Activated CD4-positive, alpha-beta T cell treated with anti-CD3 and anti-CD28 coated beads for 1 hour (primary cell): ENCODE data around the gene NFX1.

ENCODE experiments used
- DNase-seq: peaks from one replicate; pipeline ENCODE4 v3.0.0-alpha.2; 2020

The NFX1 gene

GRCh38 chr9:33267151-33267767, 23.1 kb upstream of the NFX1 start:
- DNase-seq: no peak

- DNase-seq: no peak
Measured at GRCh38 chr9:33270146-33270545, 20.2 kb upstream of the NFX1 start.

GRCh38 chr9:33272061-33272460, 18.3 kb upstream of the NFX1 start:
- DNase-seq: no peak

- DNase-seq: no peak
Measured at GRCh38 chr9:33273266-33273971, 16.9 kb upstream of the NFX1 start.

- no peak for DNase-seq
Measured at GRCh38 chr9:33273972-33274328, 16.4 kb upstream of the NFX1 start.

- no peak for DNase-seq
Measured at GRCh38 chr9:33277484-33277883, 12.8 kb upstream of the NFX1 start.

GRCh38 chr9:33285502-33285901, 4.8 kb upstream of the NFX1 start:
- no peak for DNase-seq

GRCh38 chr9:33287087-33287490, 3.2 kb upstream of the NFX1 start:
- DNase-seq: peak; percentile 12

GRCh38 chr9:33288235-33288634, 2.1 kb upstream of the NFX1 start:
- DNase-seq: no peak

GRCh38 chr9:33288828-33289483, 1.4 kb upstream of the NFX1 start:
- no peak for DNase-seq

GRCh38 chr9:33289496-33289895, 820 bp upstream of the NFX1 start:
- peak; percentile 8 for DNase-seq

GRCh38 chr9:33289936-33290246, 425 bp upstream of the NFX1 start:
- no peak for DNase-seq

GRCh38 chr9:33291031-33291397, 698 bp downstream of the NFX1 start:
- DNase-seq: no peak

- no peak for DNase-seq
Measured at GRCh38 chr9:33291901-33292300, 1.6 kb downstream of the NFX1 start.

GRCh38 chr9:33293782-33294181, 3.5 kb downstream of the NFX1 start:
- no peak for DNase-seq

GRCh38 chr9:33294670-33295432, 4.5 kb downstream of the NFX1 start:
- no peak for DNase-seq

GRCh38 chr9:33295571-33295970, 5.3 kb downstream of the NFX1 start:
- no peak for DNase-seq

GRCh38 chr9:33297432-33297831, 7.1 kb downstream of the NFX1 start:
- no peak for DNase-seq

- DNase-seq: no peak
Measured at GRCh38 chr9:33300546-33300945, 10.2 kb downstream of the NFX1 start.

GRCh38 chr9:33304362-33304761, 14.0 kb downstream of the NFX1 start:
- DNase-seq: no peak

- DNase-seq: no peak
Measured at GRCh38 chr9:33306037-33306436, 15.7 kb downstream of the NFX1 start.

- DNase-seq: no peak
Measured at GRCh38 chr9:33307067-33307466, 16.8 kb downstream of the NFX1 start.

GRCh38 chr9:33309903-33310302, 19.6 kb downstream of the NFX1 start:
- DNase-seq: no peak

GRCh38 chr9:33310748-33311147, 20.4 kb downstream of the NFX1 start:
- no peak for DNase-seq
